GM19395 (cell line): Measurements from ENCODE around the gene PIGN.

ENCODE experiments used
- ATAC-seq: cut with Tn5 transposase; IDR thresholded peaks from one replicate; pipeline ENCODE4 v1.9.1; 2021; ENCODE audit warnings: mild to moderate bottlenecking, moderate library complexity; ENCODE audit not compliant: unreplicated experiment

Gene PIGN, protein sequence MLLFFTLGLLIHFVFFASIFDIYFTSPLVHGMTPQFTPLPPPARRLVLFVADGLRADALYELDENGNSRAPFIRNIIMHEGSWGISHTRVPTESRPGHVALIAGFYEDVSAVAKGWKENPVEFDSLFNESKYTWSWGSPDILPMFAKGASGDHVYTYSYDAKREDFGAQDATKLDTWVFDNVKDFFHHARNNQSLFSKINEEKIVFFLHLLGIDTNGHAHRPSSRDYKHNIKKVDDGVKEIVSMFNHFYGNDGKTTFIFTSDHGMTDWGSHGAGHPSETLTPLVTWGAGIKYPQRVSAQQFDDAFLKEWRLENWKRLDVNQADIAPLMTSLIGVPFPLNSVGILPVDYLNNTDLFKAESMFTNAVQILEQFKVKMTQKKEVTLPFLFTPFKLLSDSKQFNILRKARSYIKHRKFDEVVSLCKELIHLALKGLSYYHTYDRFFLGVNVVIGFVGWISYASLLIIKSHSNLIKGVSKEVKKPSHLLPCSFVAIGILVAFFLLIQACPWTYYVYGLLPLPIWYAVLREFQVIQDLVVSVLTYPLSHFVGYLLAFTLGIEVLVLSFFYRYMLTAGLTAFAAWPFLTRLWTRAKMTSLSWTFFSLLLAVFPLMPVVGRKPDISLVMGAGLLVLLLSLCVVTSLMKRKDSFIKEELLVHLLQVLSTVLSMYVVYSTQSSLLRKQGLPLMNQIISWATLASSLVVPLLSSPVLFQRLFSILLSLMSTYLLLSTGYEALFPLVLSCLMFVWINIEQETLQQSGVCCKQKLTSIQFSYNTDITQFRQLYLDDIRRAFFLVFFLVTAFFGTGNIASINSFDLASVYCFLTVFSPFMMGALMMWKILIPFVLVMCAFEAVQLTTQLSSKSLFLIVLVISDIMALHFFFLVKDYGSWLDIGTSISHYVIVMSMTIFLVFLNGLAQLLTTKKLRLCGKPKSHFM

DNA sequence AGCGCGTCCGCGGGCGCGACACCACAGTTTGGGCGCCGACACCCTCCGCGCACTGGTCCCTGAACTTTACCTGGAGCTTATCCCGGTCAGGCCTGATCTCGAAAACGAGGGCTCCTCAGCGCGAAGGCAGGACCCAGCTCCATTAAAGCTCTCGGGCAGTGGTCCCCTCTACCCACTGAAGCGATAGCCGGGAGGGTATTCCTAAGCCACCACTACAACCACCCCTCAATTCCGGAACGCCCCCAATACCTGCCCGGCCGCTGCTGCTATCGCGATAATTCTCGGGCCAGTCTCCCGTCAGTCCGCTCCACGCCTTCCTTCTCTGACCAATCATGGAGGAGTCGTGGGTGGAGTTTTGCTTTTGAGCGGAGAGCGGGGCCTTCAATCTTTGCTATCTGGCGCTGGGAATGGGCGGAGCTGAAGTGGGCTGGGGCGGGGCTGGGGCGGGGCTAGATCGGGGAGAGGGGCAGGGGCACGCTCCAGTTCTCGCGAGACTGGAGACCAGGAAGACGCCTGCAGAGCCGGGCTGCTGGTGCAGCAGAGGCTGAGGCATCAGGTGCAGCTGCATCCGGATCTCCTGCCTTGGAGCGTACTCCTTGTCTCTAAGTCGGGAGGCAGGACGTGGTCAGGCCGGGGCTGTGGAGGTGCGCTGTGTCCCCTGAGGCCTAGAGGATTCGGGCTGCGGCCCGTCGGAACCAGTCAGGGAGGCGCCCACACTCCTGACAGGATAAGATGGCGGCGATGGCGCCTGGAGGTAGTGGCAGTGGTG lies at the start of gene PIGN, which contains the start of gene RELCH:
TSS of gene PIGN (minus strand) at position 283 of the 769 bp plus-strand sequence. CDS start 25,703 bp downstream, outside the sequence.
TSS of gene RELCH (plus strand) at position 482 of the 769 bp plus-strand sequence. CDS start at position 733, 251 bp downstream.
- ATAC-seq = peak; percentile 94

DNA sequence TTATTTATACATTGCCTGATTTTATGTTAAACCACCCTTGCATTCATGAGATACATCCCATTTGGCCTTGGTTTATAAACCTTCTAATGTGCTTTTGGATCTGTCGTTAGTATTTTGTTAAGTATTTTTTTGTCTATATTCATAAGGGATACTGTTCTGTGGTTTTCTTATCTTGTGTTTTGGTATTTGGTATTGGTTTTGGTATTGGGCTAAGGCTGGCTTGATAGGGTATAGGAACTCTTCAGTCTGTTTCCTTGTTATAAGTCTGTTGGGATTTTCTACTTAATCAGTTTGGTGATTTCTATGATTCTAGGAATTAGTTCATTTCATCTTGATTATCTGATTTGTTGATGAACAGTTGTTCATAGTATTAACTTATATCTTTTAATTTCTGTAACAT lies 49.4 kb upstream of the PIGN start:
- ATAC-seq = no peak

DNA sequence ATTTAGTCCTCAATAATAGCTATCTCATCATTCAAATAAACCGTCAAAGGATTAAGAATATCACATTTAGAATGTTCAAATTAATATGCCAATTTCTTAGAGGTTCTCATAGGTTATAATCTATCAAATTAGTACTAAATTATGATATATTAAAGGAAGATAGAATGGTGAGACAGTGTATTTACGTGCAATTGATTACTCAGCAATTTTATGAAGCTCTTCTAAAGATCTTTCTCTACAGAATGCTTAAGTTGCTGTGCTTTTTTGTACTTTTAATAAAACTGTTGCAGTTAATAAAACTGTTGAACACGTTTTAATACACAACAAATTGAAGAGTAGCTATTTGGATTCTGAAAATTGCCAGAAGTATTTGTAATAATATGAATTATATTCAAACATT lies 39.2 kb upstream of the PIGN start:
- no peak for ATAC-seq

DNA sequence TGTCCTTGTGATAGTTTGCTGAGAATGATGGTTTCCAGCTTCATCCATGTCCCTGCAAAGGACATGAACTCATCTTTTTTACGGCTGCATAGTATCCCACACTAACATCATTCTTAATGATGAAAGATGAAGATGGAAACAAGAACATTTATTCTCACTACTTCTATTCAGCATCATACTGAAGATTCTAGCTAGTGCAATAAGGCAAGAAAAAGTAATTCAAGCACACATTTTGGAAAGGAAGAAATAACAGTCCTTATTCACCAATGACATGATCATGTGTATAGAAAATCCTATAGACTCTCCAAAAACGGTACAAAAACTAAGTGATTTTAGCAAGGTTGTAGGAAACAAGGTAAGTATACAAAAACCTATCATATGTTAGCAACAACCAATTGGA lies 37.4 kb upstream of the PIGN start:
- no peak for ATAC-seq

- ATAC-seq = no peak
Measured at GRCh38 chr18:62214790-62215189, 27.9 kb upstream of the PIGN start.

DNA sequence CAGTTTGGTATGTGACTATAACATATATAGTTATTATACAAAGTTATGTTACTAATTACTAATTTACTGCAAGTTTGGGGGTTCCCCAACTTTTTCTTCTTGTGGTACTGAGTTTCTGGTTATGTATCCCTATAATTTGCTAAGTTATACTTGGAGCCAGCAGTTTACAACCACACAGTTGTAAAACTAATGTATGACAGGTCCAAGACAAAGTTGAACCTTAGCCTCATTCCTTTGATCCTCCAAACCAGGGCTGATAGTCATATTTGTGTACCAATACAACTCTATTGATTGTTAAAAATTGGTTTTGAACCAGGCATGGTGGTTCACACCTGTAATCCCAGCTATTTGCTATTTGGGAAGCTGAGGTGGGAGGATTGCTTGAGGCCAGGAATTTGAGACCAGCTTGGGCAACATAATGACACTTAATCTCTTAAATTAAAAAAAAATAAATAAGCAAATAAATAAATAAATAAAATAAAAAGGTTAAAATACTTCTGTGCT lies 24.5 kb upstream of the PIGN start:
- no peak for ATAC-seq

- ATAC-seq = no peak
Measured at GRCh38 chr18:62210138-62210537, 23.3 kb upstream of the PIGN start.

DNA sequence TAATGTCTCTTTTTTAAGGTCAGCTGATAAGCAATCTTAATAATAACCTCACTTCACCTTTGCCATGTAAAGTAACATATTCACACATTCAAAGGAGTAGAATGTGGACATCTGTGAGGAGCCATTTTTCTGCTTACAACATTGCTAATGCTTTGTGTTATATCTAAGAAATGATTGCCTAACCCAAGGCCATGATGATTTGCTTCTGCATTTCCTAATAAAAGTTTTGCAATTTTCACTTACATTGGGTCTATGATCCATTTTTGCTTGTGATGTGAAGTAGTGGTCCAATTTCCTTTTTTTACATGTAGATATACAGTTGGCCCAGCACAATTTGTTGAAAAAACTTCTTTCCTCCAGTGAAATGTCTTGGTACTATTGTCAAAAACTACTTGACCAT lies 22.2 kb upstream of the PIGN start:
- ATAC-seq = no peak

- ATAC-seq = no peak
Measured at GRCh38 chr18:62206593-62206992, 19.7 kb upstream of the PIGN start.

DNA sequence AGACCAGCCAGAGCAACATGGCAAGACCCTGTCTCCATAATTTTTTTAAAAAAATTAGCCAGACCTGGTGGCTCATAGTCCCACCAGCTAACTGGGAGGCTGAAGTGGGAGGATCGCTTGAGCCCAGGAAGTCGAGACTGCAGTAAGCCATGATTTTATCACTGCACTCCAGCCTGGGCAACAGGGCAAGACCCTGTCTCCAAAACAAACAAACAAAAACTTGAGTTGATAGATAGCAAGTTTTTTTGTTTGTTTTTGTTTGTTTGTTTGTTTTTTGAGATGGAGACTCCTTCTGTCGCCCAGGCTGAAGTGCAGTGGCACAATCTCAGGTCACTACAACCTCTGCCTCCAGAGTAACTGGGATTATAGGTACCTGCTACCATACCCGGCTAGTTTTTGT lies 19.0 kb upstream of the PIGN start:
- ATAC-seq = no peak

GRCh38 chr18:62201870-62202269 lies 15.0 kb upstream of the PIGN start:
- ATAC-seq = no peak

GRCh38 chr18:62200121-62200914 lies 13.5 kb upstream of the PIGN start:
- no peak for ATAC-seq

DNA sequence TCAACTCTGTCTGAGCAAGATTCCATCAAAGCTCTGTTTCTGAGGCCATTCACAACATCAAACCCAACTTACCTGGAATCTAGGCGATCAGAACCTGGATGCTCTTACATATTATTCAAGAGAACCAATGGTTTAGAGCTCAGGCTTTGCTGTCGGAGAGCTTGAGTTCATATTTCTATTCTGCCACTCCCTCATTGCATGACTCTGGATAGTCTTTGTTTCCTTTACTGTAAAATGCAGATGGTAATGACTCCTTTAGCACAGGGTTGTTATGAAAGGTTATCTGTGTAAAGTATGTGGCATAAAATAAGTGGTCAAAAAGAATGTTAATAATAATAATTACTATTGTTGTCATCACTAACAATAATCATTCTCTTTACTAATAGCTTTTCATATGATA lies 12.8 kb upstream of the PIGN start:
- no peak for ATAC-seq

GRCh38 chr18:62198259-62198658 lies 11.4 kb upstream of the PIGN start:
- ATAC-seq = no peak

DNA sequence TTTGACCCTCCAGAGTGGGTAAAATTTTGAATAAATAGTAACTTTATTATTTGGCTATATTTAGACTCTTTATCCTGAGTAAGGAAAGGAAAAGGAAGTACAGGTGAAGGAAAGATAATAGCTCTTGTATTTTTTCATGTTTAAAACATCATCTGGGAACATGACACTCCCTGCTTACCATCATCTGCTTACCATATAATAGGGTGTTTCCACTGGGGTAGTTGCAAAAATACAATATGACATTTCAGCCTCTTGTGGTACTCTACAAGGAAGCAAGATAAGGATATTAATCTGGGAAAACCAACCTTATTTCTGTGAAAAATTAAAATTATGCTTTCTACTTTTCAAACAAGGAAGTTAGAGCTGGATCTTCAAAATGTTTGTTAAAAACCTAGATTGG lies 10.1 kb upstream of the PIGN start:
- ATAC-seq = no peak

GRCh38 chr18:62196079-62196478 lies 9.2 kb upstream of the PIGN start:
- ATAC-seq = no peak

DNA sequence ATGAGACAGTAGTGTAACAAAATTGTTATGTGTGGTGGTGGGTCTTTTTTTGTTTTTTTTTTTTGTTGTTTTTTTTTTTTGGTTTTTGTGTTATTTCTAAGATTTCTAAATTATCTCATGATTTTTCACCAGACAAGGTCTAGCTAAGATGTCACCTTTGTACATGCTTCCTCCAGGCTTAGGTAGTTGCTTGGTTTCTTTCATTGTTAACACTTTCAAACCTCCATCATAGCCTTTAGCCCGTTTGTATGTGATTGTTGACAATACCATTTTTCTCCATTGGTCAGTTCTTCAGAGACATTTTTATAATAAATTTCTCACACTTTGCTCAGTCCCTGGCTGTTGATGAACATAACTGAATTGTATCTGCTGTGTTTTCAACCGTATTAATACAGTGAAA lies 2.4 kb upstream of the PIGN start:
- no peak for ATAC-seq

- no peak for ATAC-seq
Measured at GRCh38 chr18:62187543-62188510, 971 bp upstream of the PIGN start.

DNA sequence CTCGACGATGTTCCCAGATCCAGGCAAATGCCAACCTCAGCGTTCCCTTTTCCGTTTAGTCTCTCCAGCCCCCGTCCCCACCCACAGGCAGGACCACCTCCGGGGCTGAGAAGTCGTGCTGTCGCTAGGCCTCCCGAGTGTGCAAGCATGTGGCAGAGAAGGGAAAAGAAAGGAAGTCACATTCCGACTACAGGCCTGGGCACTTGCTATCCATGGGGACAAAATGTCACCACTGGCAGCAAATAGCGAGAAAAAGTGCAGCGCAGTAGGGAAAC lies 420 bp downstream of the PIGN start:
- ATAC-seq = no peak
